ENCODE results near the gene SUFU.

- TF ChIP-seq POLR2A (IDR thresholded peaks at IDR 0.05; ENCODE audit: low read depth, low read length) (no peak), POLR2AphosphoS5 (IDR thresholded peaks at IDR 0.05; ENCODE audit: low read depth, low read length) (no peak)
Observed at GRCh38 chr10:102545265-102545871, 41.6 kb downstream of the SUFU start.

Measured in GM12891 (cell line).